ENCODE results near the gene SH2D4B.

Gene SH2D4B

GRCh38 chr10:80545258-80545881, 7.7 kb downstream of the SH2D4B start:
- no peak for DNase-seq

- no peak for DNase-seq
Observed at GRCh38 chr10:80552151-80552646, 14.5 kb downstream of the SH2D4B start.

GRCh38 chr10:80553436-80553835, 15.7 kb downstream of the SH2D4B start:
- DNase-seq: no peak

GRCh38 chr10:80554050-80554449, 16.3 kb downstream of the SH2D4B start:
- DNase-seq: no peak

GRCh38 chr10:80555415-80555814, 17.7 kb downstream of the SH2D4B start:
- no peak for DNase-seq

GRCh38 chr10:80561950-80562349, 24.2 kb downstream of the SH2D4B start:
- DNase-seq: no peak

GRCh38 chr10:80567292-80567691, 29.6 kb downstream of the SH2D4B start:
- no peak for DNase-seq

- no peak for DNase-seq
Observed at GRCh38 chr10:80569131-80569895, 31.6 kb downstream of the SH2D4B start.

GRCh38 chr10:80571352-80571751, 33.6 kb downstream of the SH2D4B start:
- no peak for DNase-seq

- no peak for DNase-seq
Observed at GRCh38 chr10:80579181-80579763, 41.6 kb downstream of the SH2D4B start.

- DNase-seq: no peak
Observed at GRCh38 chr10:80579849-80580637, 42.3 kb downstream of the SH2D4B start.

- DNase-seq: no peak
Observed at GRCh38 chr10:80580638-80581468, 43.2 kb downstream of the SH2D4B start.

- DNase-seq: no peak
Observed at GRCh38 chr10:80581469-80581835, 43.8 kb downstream of the SH2D4B start.

GRCh38 chr10:80582286-80582960, 44.7 kb downstream of the SH2D4B start:
- no peak for DNase-seq

- no peak for DNase-seq
Observed at GRCh38 chr10:80583685-80584084, 46.0 kb downstream of the SH2D4B start.

- DNase-seq: no peak
Observed at GRCh38 chr10:80585812-80586211, 48.1 kb downstream of the SH2D4B start.

GRCh38 chr10:80588546-80588945, 50.8 kb downstream of the SH2D4B start:
- no peak for DNase-seq

GRCh38 chr10:80589726-80590373, 52.1 kb downstream of the SH2D4B start:
- DNase-seq: no peak

- DNase-seq: no peak
Observed at GRCh38 chr10:80590585-80591125, 53.0 kb downstream of the SH2D4B start.

- DNase-seq: no peak
Observed at GRCh38 chr10:80596391-80597257, 58.9 kb downstream of the SH2D4B start.
